ENCODE data around the gene AUNIP.

AUNIP gene

DNA sequence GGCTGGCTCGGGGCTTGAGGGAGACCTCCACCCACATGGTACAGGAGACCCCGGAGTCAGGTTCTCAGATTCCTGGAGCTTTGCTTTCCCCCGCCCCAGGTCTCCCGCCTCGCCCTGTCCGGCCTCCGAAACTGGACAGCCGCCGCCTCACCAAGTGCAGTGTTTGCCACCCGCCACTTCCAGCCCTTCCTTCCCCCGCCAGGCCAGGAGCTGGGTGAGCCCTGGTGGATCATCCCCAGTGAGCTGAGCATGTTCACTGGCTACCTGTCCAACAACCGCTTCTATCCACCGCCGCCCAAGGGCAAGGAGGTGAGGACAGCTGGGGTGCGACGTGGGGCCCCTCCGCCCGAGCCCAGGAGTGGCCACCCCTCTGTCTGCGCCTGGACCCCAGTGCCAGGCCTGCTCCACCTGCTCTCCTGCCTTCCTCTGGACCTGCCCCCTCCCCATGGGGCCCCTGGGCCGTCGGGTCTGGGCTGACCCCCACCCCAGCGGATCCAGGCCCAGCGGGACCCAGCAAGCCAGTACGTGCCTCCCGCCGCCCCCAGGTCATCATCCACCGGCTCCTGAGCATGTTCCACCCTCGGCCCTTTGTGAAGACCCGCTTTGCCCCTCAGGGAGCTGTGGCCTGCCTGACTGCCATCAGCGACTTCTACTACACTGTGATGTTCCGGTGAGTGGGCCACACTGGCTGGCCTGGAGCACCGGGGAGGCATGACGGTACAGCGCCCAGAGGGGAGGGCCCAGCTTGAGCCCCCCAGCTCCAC lies 50.6 kb downstream of the AUNIP start:
- Histone ChIP-seq H3K9me3 (ENCODE audit: control insufficient read depth in 2 of 2, low read length in 2 of 2) (no peaks in the 10 kb centered on the region), H3K9ac (ENCODE audit: low read length in 2 of 2) (no peak overlapping the region), H3K36me3 (ENCODE audit: control insufficient read depth in 2 of 2, insufficient read depth in 2 of 2, low read length in 2 of 2) (peaks cover 22 to 34% of the 10 kb centered on the region in 2 donors), H3K4me3 (ENCODE audit: low read length in 2 of 2) (no peak overlapping the region), H3K4me1 (ENCODE audit: control insufficient read depth, insufficient read depth, low read length) (peaks cover 44% of the 10 kb centered on the region), H3K27ac (ENCODE audit: low read length) (no peak overlapping the region), H3K27me3 (ENCODE audit: control insufficient read depth in 1 of 2, insufficient read depth in 2 of 2, low read length in 2 of 2) (no peaks in the 10 kb centered on the region)

DNA sequence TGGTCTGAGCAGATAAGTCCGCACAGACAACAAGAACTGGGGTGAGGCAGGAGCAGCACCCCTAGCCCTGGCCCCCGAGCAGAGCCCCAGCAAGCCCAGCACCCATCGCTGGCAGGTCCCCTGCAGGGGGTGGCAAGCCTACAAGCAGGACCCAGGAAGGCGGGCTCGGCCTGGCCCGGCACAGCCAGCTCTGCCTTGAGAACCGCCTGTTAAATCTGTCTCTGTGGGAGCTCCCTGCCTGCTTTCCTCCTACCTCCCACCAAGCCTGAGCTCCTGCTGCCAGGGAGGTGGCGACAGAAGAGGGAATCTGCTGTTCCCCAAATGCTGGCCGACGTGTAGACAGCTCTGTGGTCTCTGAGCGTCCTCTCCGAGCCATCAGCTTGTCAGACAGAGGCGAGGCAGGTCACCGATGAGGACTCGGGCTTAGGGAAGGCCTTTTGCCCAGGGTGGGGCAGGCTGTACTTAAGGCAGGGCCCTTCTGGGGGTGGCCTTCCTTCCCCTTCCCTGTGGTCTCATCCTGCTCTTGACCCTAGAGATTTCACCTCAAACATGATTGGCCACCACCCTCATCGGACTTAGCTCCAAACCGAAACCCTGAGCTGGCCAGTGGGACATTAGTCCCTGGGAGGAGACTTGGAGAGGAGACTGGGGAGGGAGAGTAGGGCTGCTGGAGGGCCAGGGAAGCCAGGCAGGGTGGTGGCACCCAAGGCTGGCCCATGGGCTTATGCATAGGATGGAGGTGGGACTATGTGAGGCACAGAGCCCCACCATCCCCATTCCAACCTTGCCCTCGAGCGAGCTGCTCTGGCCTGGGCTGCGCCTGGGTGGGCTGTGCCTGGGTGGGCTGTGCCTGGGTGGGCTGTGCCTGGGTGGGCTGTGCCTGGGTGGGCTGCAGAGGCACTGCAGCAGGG lies 51.5 kb downstream of the AUNIP start:
- Histone ChIP-seq H3K9me3 (ENCODE audit: control insufficient read depth in 2 of 2, low read length in 2 of 2) (no peaks in the 10 kb centered on the region), H3K27me3 (ENCODE audit: control insufficient read depth in 1 of 2, insufficient read depth in 2 of 2, low read length in 2 of 2) (no peaks in the 10 kb centered on the region), H3K36me3 (ENCODE audit: control insufficient read depth in 2 of 2, insufficient read depth in 2 of 2, low read length in 2 of 2) (peaks cover 16 to 26% of the 10 kb centered on the region in 2 donors), H3K27ac (ENCODE audit: low read length) (no peak overlapping the region), H3K4me1 (ENCODE audit: control insufficient read depth, insufficient read depth, low read length) (peaks cover 46% of the 10 kb centered on the region), H3K4me3 (ENCODE audit: low read length in 2 of 2) (no peak overlapping the region), H3K9ac (ENCODE audit: low read length in 2 of 2) (no peak overlapping the region)

DNA sequence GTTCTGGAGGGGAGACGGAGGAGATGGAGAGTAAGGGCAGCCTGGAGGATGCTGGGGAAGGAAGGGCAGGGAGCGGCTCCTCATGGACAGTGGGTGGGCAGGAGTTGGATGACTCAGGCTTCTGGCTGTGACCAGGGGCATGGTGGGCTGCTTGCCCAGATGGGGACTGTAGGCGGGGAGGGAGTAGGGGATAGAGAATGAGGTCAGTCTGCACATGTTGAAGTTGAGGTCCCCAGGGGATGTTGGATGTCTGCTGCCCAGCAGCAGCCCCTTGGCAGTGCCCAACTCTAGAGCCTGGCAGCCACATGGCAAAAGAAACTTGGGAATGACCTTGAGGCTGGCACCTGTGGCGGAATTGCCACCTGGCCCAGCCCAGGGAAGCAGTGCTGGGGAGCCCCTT lies 52.8 kb downstream of the AUNIP start:
- no peaks in the 10 kb centered on the region for H3K27me3 ChIP-seq (ENCODE audit: control insufficient read depth in 1 of 2, insufficient read depth in 2 of 2, low read length in 2 of 2)
- H3K9ac ChIP-seq (ENCODE audit: low read length in 2 of 2) = peak overlapping the region in 1 of 2 donors; percentile 13
- no peaks in the 10 kb centered on the region for H3K9me3 ChIP-seq (ENCODE audit: control insufficient read depth in 2 of 2, low read length in 2 of 2)
- peak overlapping the region; percentile 58 for H3K27ac ChIP-seq (ENCODE audit: low read length)
- H3K36me3 ChIP-seq (ENCODE audit: control insufficient read depth in 2 of 2, insufficient read depth in 2 of 2, low read length in 2 of 2) = peaks cover 10 to 19% of the 10 kb centered on the region in 2 donors
- peaks cover 51% of the 10 kb centered on the region for H3K4me1 ChIP-seq (ENCODE audit: control insufficient read depth, insufficient read depth, low read length)
- no peak overlapping the region for H3K4me3 ChIP-seq (ENCODE audit: low read length in 2 of 2)

DNA sequence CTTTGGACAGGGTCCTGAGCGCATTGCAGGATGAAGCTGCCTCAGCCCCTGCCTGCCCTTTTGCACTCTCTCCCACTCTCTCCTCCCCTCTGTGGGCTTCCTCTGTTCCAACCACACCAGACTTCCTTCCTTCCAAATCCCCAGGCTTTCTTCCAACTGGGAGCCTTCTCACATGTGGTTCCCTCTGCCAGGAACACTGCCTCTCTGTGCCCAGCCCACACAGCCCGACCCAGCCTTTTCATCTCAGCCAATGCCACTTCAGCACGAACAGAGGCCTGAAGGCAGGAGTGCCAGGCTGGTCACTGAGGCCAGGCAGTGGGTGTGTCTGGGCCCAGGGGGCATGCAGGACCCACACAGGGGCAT lies 53.4 kb downstream of the AUNIP start:
- H3K27ac ChIP-seq (ENCODE audit: low read length) = peak overlapping the region; percentile 58
- H3K9ac ChIP-seq (ENCODE audit: low read length in 2 of 2) = no peak overlapping the region
- peaks cover 53% of the 10 kb centered on the region for H3K4me1 ChIP-seq (ENCODE audit: control insufficient read depth, insufficient read depth, low read length)

GRCh38 chr1:25804964-25805862 lies 54.0 kb downstream of the AUNIP start:
- peaks cover 6 to 17% of the 10 kb centered on the region in 2 donors for H3K36me3 ChIP-seq (ENCODE audit: control insufficient read depth in 2 of 2, insufficient read depth in 2 of 2, low read length in 2 of 2)
- peak overlapping the region in 1 of 2 donors; percentile 36 for H3K9ac ChIP-seq (ENCODE audit: low read length in 2 of 2)
- H3K27ac ChIP-seq (ENCODE audit: low read length) = peak overlapping the region; percentile 58
- no peak overlapping the region for H3K4me3 ChIP-seq (ENCODE audit: low read length in 2 of 2)
- H3K4me1 ChIP-seq (ENCODE audit: control insufficient read depth, insufficient read depth, low read length) = peaks cover 52% of the 10 kb centered on the region
- H3K27me3 ChIP-seq (ENCODE audit: control insufficient read depth in 1 of 2, insufficient read depth in 2 of 2, low read length in 2 of 2) = no peaks in the 10 kb centered on the region
- no peaks in the 10 kb centered on the region for H3K9me3 ChIP-seq (ENCODE audit: control insufficient read depth in 2 of 2, low read length in 2 of 2)

More for the DNA sequence above, 53.4 kb downstream of the AUNIP start:
- Histone ChIP-seq H3K36me3 (ENCODE audit: control insufficient read depth in 2 of 2, insufficient read depth in 2 of 2, low read length in 2 of 2) (peaks cover 6 to 17% of the 10 kb centered on the region in 2 donors), H3K27me3 (ENCODE audit: control insufficient read depth in 1 of 2, insufficient read depth in 2 of 2, low read length in 2 of 2) (no peaks in the 10 kb centered on the region), H3K4me3 (ENCODE audit: low read length in 2 of 2) (no peak overlapping the region), H3K9me3 (ENCODE audit: control insufficient read depth in 2 of 2, low read length in 2 of 2) (no peaks in the 10 kb centered on the region)

DNA sequence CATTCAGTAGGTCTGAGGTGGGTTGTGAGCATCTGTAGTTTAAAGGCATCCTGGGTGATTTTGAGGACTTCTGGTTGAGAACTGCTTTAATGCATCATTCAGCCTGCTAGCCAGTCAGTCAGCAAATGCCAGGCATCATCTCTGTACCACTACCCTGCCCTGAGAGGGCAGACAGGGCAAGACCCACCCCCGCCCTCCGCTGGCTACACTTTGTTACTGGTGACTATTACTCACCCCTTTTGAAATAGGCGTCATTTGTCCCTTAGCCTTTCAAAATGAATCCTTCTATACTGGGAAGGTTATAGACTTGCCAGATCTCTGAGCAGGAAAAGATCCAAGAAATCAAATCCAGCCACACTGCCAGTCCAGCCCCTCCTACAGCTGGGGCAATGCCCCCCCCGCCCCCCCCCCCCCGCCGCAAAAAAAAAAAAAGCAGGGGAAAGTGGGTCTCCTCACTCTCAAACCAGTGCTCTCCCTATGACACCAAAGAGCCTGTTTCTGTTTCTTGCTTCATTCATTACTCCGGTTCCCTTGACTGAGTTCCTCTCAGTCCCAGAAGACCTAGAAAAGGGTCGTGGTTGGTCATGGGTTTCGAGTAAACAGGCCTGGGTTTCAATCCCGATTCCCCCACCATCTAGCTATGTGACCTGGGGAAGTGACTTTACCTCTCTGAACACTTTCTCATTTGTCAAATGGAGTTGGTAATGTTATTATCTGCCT lies 54.9 kb downstream of the AUNIP start:
- Histone ChIP-seq H3K27ac (ENCODE audit: low read length) (no peak overlapping the region), H3K9ac (ENCODE audit: low read length in 2 of 2) (peak overlapping the region in 1 of 2 donors; percentile 51), H3K27me3 (ENCODE audit: control insufficient read depth in 1 of 2, insufficient read depth in 2 of 2, low read length in 2 of 2) (no peaks in the 10 kb centered on the region), H3K36me3 (ENCODE audit: control insufficient read depth in 2 of 2, insufficient read depth in 2 of 2, low read length in 2 of 2) (peaks cover 6 to 13% of the 10 kb centered on the region in 2 donors), H3K4me3 (ENCODE audit: low read length in 2 of 2) (no peak overlapping the region), H3K9me3 (ENCODE audit: control insufficient read depth in 2 of 2, low read length in 2 of 2) (no peaks in the 10 kb centered on the region), H3K4me1 (ENCODE audit: control insufficient read depth, insufficient read depth, low read length) (peaks cover 56% of the 10 kb centered on the region)

GRCh38 chr1:25803368-25803767 lies 55.9 kb downstream of the AUNIP start:
- Histone ChIP-seq H3K4me3 (ENCODE audit: low read length in 2 of 2) (no peak overlapping the region), H3K9me3 (ENCODE audit: control insufficient read depth in 2 of 2, low read length in 2 of 2) (no peaks in the 10 kb centered on the region), H3K27me3 (ENCODE audit: control insufficient read depth in 1 of 2, insufficient read depth in 2 of 2, low read length in 2 of 2) (no peaks in the 10 kb centered on the region), H3K27ac (ENCODE audit: low read length) (no peak overlapping the region), H3K9ac (ENCODE audit: low read length in 2 of 2) (no peak overlapping the region), H3K4me1 (ENCODE audit: control insufficient read depth, insufficient read depth, low read length) (peaks cover 64% of the 10 kb centered on the region), H3K36me3 (ENCODE audit: control insufficient read depth in 2 of 2, insufficient read depth in 2 of 2, low read length in 2 of 2) (peaks cover 6% of the 10 kb centered on the region in 2 donors)

- Histone ChIP-seq H3K9me3 (ENCODE audit: control insufficient read depth in 2 of 2, low read length in 2 of 2) (no peaks in the 10 kb centered on the region), H3K4me1 (ENCODE audit: control insufficient read depth, insufficient read depth, low read length) (peaks cover 65% of the 10 kb centered on the region), H3K27me3 (ENCODE audit: control insufficient read depth in 1 of 2, insufficient read depth in 2 of 2, low read length in 2 of 2) (no peaks in the 10 kb centered on the region), H3K4me3 (ENCODE audit: low read length in 2 of 2) (no peak overlapping the region), H3K27ac (ENCODE audit: low read length) (no peak overlapping the region), H3K9ac (ENCODE audit: low read length in 2 of 2) (peak overlapping the region in 1 of 2 donors; percentile 42), H3K36me3 (ENCODE audit: control insufficient read depth in 2 of 2, insufficient read depth in 2 of 2, low read length in 2 of 2) (peaks cover 4 to 6% of the 10 kb centered on the region in 2 donors)
Observed at GRCh38 chr1:25802915-25803314, 56.3 kb downstream of the AUNIP start.

DNA sequence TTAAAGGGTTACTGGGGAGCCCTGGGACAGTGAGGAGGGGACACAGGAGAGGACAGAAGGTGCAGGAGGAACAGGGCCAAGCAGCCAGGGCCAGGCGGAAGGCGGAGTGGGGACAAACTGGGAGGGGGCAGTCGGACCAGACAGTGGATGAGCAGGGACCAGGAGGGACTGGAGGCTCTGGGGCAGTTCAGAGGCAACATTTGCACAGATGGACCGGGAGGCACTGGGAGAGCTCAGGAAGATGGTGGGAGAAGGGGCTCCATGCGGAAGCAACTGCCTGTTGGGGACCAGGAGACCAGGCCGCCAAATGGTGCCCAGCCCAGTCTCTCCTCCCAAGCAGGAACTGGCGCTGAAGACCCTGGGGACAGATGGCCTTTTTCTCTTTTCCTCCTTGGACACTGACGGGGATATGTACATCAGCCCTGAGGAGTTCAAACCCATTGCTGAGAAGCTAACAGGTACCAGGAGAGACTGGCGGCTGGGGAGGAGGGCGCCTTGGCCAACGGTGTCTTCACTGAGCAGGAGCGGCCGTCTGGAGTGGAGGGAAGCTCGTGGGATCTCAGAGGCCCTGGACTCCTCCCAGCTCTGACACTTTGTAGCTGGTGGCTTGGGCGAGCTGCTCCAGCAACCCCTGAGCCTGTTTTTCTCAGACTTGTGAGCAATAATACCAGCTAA lies 58.4 kb downstream of the AUNIP start:
- Histone ChIP-seq H3K27me3 (ENCODE audit: control insufficient read depth in 1 of 2, insufficient read depth in 2 of 2, low read length in 2 of 2) (no peaks in the 10 kb centered on the region), H3K36me3 (ENCODE audit: control insufficient read depth in 2 of 2, insufficient read depth in 2 of 2, low read length in 2 of 2) (peaks cover 2 to 4% of the 10 kb centered on the region in 2 donors), H3K9ac (ENCODE audit: low read length in 2 of 2) (peak overlapping the region; percentile 72 to 74), H3K9me3 (ENCODE audit: control insufficient read depth in 2 of 2, low read length in 2 of 2) (no peaks in the 10 kb centered on the region), H3K4me3 (ENCODE audit: low read length in 2 of 2) (peak overlapping the region; percentile 63 to 84), H3K4me1 (ENCODE audit: control insufficient read depth, insufficient read depth, low read length) (peaks cover 60% of the 10 kb centered on the region), H3K27ac (ENCODE audit: low read length) (peak overlapping the region; percentile 46)

Data from stomach smooth muscle (tissue), 2 donors.